K562 (cell line): ENCODE data around the gene UNKL. TPM values are rescaled to one million over a fixed set of nuclear protein-coding genes. Genes with fewer than 3 reads are reported as not detected.

Source experiments
- CBX5 ChIP-seq: IDR thresholded peaks from 2 replicates; pipeline ENCODE4 v1.6.1; 2014; ENCODE audit warnings: low read depth, borderline replicate concordance
- GABPB2 ChIP-seq: fragments of 250-450 bp; sonication (Bioruptor Pico); conservative IDR thresholded peaks from 2 replicates; pipeline ENCODE4 v1.5.1; 2021; ENCODE audit warnings: mild to moderate bottlenecking
- KLF13 ChIP-seq: fragments of 450-650 bp; IDR thresholded peaks from 2 replicates; pipeline ENCODE4 v1.6.1; 2016; ENCODE audit warnings: missing genetic modification characterization, low read depth, mild to moderate bottlenecking, missing compliant biosample characterization, moderate library complexity, borderline replicate concordance
- SIN3A ChIP-seq, 2 experiments: fragments of 150-350 bp in 1 of 2; IDR thresholded peaks; 2 replicates each; pipeline ENCODE4 v1.6.1; 2011 to 2016; ENCODE audit warnings: borderline replicate concordance in 2 of 2, low read depth in 2 of 2, low read length in 2 of 2, mild to moderate bottlenecking in 2 of 2, moderate library complexity in 2 of 2; ENCODE audit not compliant: control insufficient read depth in 1 of 2
- ZNF133 ChIP-seq: fragments of 250-450 bp; sonication (Bioruptor Pico); IDR thresholded peaks from 2 replicates; pipeline ENCODE4 v1.4.0; 2020; ENCODE audit warnings: mild to moderate bottlenecking
- ZNF586 ChIP-seq: fragments of 450-650 bp; formaldehyde crosslinking; conservative IDR thresholded peaks from 2 replicates; pipeline ENCODE4 v1.4.0; 2020; ENCODE audit warnings: mild to moderate bottlenecking, moderate library complexity
- polyA plus RNA-seq, 8 experiments: library from polyadenylated mRNA; depleted of rRNA in 4 of 8; stranded (reverse) in 5 of 8; unstranded in 3 of 8; fragments of >200 nt; fragmentation: Nextera tagmentation in 2 of 8; fragmentation: Illumina TruSeq in 1 of 8; extraction: Ambion mirVana in 2 of 8; extraction: Trizol in 1 of 8; gene quantifications; 2 replicates each; pipeline versions ENCODE4 v1.2.1 to v1.2.3, GENCODE V29; 2011 to 2014; ENCODE audit warnings: inconsistent platforms in 1 of 8, missing spikeins in 1 of 8
- total RNA-seq, 7 experiments: library from RNA; depleted of rRNA in 6 of 7; stranded (reverse); fragments of >200 nt in 6 of 7; fragmentation: Illumina TruSeq in 2 of 7; extraction: Trizol in 2 of 7; gene quantifications; 2 replicates each; pipeline versions ENCODE4 v1.2.1 to v1.2.3, GENCODE V29; 2011 to 2021; ENCODE audit warnings: low replicate concordance in 1 of 7
- TF ChIP-seq, protein P1 (sequence below): fragments of 450-650 bp; IDR thresholded peaks from 2 replicates; pipeline ENCODE4 v1.6.1; 2017; ENCODE audit warnings: antibody characterized with exemption, mild to moderate bottlenecking
- TF ChIP-seq, protein P2 (sequence below), 2 experiments: fragments of 250-450 bp in 1 of 2; fragments of 450-650 bp in 1 of 2; sonication (Bioruptor Pico) in 1 of 2; IDR thresholded peaks; 2 replicates each; pipeline versions ENCODE4 v1.6.1 to v1.8.0; 2016 to 2021; ENCODE audit warnings: mild to moderate bottlenecking in 2 of 2, moderate library complexity in 2 of 2, missing compliant biosample characterization in 1 of 2, missing genetic modification characterization in 1 of 2
- TF ChIP-seq, protein P3 (sequence below), 2 experiments: fragments of 450-650 bp; formaldehyde crosslinking in 1 of 2; IDR thresholded peaks; 2 replicates each; pipeline versions ENCODE4 v1.4.0 to v1.6.1; 2014 to 2020; ENCODE audit warnings: mild to moderate bottlenecking in 2 of 2, borderline replicate concordance in 1 of 2, low read depth in 1 of 2
- TF ChIP-seq, protein P4 (sequence below): sonication (generic); formaldehyde crosslinking; IDR thresholded peaks from 2 replicates; pipeline ENCODE4 v1.9.0; 2022; ENCODE audit warnings: mild to moderate bottlenecking, missing genetic modification reagents

UNKL gene
- total and polyA plus RNA-seq, 9 of the 15 experiments (the other 6 are each of a cell fraction or from before 2014, with no cell fraction given): 0.37 to 30.2 (median 5.1) TPM

DNA sequence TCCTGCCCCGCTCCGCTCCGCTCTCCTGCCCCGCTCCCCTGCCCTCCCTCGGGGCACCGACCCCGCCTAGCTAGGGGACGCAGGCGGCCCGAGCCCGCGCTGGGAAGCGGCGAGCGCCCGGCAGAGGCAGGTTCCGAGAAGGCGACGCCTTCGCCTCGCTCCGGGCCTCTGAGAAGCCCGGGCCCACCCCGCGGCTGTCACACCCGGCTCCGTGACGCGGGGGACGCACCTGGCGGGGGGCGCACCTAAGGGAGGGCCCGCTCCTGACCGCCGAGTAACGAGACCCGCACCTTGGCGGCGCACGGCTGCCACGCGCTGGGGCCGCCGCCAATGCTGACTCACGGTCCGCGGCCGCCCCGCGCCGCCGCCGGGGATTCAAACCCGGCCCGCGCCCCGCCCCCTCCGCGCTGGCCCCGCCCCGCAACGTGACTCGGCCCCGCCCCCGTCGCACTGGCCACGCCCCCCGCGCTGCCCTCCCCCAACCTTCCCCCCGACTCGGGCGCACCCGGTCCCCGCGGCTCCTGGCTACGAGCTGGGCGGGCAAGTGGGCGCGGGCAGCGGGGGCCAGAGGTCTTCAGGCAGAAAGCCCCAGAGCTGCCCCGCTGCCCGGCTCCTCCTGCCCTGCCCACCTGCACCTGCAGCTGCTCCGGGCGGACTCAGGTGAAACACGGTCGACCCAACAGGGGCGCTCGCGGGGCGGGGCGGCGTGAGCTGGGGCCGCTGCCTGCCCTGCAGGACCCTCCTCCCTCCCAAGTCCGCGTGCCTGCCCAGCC, 35.0 kb downstream of the UNKL start (continued):
- TF ChIP-seq, protein P1, sequence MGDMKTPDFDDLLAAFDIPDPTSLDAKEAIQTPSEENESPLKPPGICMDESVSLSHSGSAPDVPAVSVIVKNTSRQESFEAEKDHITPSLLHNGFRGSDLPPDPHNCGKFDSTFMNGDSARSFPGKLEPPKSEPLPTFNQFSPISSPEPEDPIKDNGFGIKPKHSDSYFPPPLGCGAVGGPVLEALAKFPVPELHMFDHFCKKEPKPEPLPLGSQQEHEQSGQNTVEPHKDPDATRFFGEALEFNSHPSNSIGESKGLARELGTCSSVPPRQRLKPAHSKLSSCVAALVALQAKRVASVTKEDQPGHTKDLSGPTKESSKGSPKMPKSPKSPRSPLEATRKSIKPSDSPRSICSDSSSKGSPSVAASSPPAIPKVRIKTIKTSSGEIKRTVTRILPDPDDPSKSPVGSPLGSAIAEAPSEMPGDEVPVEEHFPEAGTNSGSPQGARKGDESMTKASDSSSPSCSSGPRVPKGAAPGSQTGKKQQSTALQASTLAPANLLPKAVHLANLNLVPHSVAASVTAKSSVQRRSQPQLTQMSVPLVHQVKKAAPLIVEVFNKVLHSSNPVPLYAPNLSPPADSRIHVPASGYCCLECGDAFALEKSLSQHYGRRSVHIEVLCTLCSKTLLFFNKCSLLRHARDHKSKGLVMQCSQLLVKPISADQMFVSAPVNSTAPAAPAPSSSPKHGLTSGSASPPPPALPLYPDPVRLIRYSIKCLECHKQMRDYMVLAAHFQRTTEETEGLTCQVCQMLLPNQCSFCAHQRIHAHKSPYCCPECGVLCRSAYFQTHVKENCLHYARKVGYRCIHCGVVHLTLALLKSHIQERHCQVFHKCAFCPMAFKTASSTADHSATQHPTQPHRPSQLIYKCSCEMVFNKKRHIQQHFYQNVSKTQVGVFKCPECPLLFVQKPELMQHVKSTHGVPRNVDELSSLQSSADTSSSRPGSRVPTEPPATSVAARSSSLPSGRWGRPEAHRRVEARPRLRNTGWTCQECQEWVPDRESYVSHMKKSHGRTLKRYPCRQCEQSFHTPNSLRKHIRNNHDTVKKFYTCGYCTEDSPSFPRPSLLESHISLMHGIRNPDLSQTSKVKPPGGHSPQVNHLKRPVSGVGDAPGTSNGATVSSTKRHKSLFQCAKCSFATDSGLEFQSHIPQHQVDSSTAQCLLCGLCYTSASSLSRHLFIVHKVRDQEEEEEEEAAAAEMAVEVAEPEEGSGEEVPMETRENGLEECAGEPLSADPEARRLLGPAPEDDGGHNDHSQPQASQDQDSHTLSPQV: peak; percentile 17; the same call in 1 of the 2 replicates
- no peak for TF ChIP-seq ZNF133 (CRISPR knock-in tag)
- peak; percentile 78 for TF ChIP-seq KLF13
- TF ChIP-seq GABPB2 (CRISPR knock-in tag): no peak
- no peak for TF ChIP-seq ZNF586
- peak in 1 of 2 experiments; percentile 47; a peak in 1 of 4 replicates for TF ChIP-seq SIN3A (IDR thresholded peaks at IDR 0.05; ENCODE audit: borderline replicate concordance in 2 of 2, control insufficient read depth in 1 of 2, low read depth in 2 of 2, low read length in 2 of 2)
- TF ChIP-seq, protein P2, sequence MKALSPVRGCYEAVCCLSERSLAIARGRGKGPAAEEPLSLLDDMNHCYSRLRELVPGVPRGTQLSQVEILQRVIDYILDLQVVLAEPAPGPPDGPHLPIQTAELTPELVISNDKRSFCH (CRISPR knock-in tag; IDR thresholded peaks at IDR 0.05): no peak
- TF ChIP-seq, protein P2 (tag; IDR thresholded peaks at IDR 0.05): 0 out of 2 replicates have a peak, but pooled peaks have one; percentile 64
- TF ChIP-seq, protein P3, sequence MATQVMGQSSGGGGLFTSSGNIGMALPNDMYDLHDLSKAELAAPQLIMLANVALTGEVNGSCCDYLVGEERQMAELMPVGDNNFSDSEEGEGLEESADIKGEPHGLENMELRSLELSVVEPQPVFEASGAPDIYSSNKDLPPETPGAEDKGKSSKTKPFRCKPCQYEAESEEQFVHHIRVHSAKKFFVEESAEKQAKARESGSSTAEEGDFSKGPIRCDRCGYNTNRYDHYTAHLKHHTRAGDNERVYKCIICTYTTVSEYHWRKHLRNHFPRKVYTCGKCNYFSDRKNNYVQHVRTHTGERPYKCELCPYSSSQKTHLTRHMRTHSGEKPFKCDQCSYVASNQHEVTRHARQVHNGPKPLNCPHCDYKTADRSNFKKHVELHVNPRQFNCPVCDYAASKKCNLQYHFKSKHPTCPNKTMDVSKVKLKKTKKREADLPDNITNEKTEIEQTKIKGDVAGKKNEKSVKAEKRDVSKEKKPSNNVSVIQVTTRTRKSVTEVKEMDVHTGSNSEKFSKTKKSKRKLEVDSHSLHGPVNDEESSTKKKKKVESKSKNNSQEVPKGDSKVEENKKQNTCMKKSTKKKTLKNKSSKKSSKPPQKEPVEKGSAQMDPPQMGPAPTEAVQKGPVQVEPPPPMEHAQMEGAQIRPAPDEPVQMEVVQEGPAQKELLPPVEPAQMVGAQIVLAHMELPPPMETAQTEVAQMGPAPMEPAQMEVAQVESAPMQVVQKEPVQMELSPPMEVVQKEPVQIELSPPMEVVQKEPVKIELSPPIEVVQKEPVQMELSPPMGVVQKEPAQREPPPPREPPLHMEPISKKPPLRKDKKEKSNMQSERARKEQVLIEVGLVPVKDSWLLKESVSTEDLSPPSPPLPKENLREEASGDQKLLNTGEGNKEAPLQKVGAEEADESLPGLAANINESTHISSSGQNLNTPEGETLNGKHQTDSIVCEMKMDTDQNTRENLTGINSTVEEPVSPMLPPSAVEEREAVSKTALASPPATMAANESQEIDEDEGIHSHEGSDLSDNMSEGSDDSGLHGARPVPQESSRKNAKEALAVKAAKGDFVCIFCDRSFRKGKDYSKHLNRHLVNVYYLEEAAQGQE (IDR thresholded peaks at IDR 0.05; ENCODE audit: borderline replicate concordance): no peak
- TF ChIP-seq, protein P3 (CRISPR knock-in tag; IDR thresholded peaks at IDR 0.05; ENCODE audit: low read depth): 0 out of 2 replicates have a peak, but pooled peaks have one; percentile 19
- TF ChIP-seq CBX5: no peak
- TF ChIP-seq, protein P4, sequence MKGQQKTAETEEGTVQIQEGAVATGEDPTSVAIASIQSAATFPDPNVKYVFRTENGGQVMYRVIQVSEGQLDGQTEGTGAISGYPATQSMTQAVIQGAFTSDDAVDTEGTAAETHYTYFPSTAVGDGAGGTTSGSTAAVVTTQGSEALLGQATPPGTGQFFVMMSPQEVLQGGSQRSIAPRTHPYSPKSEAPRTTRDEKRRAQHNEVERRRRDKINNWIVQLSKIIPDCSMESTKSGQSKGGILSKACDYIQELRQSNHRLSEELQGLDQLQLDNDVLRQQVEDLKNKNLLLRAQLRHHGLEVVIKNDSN: no peak
